Fibroblast of skin of scalp (primary cell): ENCODE measurements around the gene HOMER1.
A peak's percentile ranks its signal among the peaks of the same experiment; 100 is the strongest.
"Not testable (repeated sequence)": the region's sequence is repeated elsewhere in the genome, so short reads cannot be mapped to it uniquely, and the experiment has no call there.

Experiments
- DNase-seq: peaks from one replicate; pipeline ENCODE4 v3.0.0-alpha.2; 2013

HOMER1 gene

DNA sequence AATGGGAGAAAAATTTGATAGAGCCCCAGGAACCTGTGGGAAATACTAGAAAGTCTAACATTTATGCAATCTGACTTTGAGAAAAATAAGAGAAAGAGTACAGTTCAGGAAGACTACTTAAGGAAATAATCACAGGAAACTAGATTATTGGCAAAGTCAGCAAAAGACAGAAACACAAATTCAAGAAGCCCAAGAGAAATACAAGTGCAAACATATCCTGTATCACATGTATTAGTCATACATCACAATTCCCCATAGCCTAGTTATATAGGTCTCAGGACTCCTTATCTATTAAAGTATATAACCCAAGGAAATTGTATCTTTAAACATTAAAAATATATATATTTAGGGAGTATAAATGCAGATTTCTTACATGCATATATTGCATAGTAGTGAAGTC is 100.8 kb downstream of the HOMER1 start:
- no peak for DNase-seq

DNA sequence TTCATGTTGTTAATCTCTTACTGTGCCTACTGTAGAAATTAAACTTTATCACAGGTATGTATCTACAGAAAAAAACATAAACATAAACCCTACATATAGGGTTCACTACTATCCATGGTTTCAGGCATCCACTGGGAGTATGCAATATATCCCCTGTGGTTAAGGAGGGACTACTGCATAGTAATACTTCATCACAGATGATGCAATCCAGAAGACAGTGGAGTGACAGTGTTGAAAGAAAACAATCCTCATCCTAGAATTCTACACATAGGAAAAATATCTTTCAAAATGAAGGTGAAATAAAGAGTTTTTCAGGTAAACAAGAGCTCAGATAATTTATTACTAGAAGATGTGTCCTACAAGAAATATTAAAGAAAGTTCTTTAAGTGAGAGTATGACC is 105.9 kb downstream of the HOMER1 start:
- DNase-seq, result peak; percentile 34

DNA sequence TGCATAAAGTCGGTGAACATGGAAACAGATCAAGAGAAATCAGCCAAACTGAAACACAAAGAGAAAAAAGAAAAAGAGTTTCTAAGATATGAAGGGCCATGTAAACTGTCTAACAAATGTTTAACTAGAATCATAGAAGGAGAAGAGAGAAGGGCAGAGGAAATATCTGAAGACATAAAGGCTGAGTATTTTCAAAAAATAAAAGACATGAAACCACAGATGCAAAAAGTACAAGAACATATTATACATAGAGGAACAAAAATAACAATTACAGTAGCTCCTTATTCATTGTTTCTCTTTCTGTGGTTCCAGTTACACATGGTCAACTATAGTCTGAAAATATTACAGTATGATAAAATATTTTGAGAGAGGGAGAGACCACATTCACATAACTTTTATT is 106.3 kb downstream of the HOMER1 start:
- no peak for DNase-seq

DNA sequence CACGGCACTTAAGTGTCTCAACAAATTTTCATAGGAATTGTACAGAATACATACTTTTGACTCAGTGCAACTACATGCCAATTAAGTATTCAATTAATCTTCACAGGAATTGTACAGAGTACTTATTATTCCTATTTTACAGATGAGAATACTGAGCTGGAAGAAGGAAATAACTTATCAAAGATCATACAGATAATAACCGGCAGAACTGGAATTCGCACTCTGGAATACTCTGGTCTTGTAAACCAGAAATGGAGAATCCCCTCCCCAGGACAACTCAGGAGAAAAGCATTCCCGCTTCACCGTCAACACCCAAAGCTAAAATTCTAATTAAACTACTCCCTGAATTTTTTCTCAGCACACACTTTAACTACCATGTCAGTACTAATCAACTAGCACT is 112.7 kb downstream of the HOMER1 start:
- no peak for DNase-seq

DNA sequence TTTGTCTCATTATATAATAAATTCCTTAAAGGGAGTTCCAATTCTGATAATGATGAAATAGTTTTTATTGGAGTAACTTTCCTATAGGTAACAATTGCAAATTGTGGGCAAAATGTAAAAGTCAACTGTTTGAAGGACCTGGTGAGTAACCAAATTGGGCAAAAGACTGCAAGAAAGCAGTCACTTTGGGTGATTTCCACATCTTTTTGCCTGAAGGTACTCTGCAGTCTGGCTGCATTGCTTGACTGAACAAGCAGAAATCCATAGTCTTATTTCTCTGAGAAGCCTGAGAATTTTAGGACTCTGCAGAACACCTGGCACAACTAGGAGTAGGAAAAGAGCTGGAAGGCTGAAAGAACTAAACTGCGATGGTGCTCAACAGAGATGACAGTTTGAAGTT is 114.9 kb downstream of the HOMER1 start:
- no peak for DNase-seq

DNA sequence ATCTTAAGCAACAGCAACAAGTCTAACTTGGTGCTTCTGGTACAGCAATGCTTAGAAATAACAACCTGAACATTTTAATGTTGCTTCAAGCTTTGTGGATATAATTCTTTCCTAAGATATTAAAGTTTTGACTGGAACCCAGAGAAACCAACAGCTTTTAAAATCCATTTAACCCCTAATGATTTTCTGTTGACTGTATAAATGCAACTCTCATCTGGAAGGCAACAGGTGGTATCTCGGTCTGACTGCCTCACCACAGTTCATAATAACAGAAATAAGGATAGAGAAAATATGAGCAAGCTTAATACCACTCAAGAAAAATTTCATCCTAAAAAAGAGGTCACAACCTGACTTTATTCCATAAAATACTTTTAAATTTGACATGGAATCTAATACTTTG is 116.9 kb downstream of the HOMER1 start:
- DNase-seq, result no peak

DNA sequence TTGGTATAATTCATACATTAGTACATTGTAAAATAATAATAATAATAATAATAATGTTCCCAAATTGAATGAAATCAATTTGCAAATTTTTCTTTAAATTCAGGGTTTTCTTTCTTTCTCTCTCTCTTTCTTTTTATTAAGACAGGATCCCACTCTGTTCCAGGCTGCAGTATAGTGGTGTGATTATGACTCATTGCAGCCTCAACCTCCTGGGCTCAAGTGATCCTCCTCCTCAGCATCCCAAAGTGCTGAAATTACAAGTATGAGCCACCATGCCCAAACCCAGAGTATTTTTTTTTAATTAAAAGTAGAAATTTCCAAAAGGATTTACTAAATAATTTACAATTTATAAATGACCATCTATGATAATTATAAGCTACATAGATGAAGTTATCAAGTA is 117.7 kb downstream of the HOMER1 start:
- DNase-seq, result peak; percentile 17

DNA sequence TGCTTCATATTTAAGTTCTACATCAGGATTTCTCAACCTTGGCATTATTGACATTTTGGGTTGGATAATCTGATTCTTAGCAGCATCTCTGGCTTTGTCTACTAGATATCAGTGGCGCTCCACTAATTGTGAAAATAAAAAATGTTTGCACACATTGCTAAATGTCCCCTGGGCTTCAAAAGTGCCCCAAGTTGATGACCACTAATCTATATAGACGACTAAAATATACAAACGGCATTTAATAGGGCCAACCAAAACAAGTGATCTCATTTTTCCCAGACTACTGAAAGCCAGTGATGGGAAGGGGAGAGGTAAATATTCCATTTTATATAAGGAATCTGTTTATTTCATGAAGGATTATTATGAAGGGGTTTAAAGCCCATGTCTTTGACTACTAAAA is 118.6 kb downstream of the HOMER1 start:
- no peak for DNase-seq

DNA sequence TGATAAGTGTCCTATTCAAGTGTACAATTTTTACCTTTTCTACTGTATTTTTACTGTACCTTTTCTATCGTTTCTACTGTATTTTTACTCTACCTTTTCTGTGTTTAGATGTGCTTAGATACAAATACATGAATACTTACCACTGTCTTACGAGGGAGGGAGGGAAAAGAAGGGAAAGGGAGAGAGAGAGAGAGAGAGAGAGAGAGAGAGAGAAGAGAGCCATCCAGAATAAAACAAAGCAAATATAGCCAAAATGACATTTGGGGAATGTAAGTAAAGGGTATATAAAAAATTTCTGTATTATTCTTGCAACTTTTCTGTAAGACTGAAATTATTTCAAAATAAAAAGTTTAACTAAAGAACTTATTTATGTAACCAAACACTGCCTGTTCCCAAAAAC is 121.2 kb downstream of the HOMER1 start:
- no peak for DNase-seq

DNA sequence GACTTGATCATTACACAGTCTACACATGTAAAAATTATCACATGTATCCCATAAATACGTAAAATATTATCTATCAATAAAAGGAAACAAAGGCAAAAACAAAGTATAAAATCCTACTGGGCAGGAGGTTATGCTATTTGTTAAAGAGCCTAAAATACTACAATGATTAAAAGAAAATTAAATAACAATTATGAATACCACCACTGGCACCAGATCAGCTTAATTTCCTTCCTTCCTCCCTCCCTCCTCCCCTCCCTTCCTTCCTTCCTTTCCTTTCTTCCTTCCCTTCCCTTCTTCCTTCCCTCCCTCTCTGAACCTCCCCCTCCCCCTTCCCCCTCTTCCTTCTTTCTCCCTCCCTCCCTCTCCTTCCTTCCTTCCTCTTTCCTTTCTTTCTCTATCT is 127.3 kb downstream of the HOMER1 start:
- DNase-seq, result no peak

DNA sequence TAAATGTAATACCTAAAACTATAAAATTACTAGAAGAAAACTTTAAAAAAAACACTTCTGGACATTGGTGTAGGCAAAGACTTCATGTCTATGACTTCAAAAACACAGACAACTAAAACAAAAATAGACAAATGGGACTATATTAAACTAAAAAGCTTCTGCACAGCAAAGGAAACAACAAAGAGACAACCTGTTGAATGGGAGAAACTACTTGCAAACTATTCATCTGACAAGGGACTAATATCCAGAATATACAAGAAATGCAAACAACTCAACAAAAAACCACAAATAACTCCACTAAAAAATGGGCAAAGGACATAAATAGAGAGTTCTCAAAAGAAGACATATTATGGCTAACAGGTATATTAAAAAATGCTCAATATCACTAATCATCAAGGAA is 128.8 kb downstream of the HOMER1 start:
- not testable (repeated sequence) for DNase-seq

DNA sequence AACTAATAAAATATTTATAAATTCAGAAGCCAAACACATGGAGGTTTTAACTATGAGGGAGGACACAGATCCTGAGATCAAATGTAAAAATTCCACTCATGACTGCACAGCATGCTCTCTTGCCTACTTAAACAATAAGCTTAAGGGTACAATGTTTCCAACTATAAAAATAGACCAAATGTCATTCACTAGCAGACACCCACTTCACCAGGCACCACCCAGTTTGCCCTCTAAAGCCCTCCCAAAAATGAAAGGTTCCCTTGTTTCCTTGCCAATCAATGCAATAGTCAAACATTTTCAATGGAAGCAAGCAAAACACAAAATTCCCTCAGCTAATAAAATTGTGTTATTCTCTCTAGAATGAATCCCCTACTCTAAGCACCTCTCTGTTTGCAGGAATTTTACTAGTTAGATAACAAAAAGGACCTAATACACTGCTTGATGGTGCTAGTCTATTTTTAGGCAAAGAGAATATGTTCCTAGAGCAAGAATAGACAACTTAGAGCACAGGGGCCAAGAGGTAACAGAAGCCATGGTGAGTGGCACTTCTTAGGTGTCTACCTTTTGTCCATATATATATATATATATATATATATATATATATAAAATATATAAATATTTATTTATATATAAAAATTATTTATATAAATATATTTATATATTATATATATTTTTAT is 135.3 kb downstream of the HOMER1 start:
- no peak for DNase-seq

DNA sequence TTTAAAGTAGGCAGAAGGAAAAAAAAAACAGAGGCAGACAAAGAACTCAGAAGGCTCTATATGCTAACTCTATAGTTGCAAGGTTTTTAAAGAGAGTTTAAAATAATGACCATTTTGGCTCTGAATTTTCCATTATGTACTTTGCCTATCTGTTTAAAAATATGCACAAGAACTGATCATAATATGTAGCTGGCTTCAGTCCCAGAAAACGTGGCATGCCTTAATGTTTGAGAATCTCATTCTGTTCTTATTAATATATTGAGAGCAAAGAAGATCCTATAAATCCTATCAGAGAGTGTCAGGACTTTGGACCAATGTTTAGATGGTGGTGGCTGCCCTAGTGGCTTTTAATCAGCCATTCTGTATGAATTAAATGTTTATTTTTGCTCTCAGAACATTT is 156.5 kb downstream of the HOMER1 start:
- DNase-seq, result peak; percentile 53

DNA sequence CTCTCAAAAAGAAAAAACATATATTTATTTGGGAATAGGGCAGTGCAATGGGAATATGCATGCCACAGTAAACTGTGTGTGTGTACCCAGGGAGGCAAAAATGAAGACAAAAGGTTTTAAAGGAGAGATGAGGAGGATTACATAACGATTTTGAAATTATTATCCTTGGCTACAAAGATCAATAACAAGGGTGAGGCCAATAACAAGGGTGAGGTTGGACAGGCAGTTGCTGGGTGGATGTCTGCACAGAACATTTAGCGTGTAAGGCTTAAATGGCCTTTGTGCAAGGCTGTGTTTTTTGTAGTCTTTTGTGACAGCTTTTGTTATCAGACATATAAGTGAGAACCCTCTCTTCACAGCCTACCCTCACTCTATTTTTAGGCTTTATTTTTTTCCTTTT is 164.1 kb downstream of the HOMER1 start:
- no peak for DNase-seq

DNA sequence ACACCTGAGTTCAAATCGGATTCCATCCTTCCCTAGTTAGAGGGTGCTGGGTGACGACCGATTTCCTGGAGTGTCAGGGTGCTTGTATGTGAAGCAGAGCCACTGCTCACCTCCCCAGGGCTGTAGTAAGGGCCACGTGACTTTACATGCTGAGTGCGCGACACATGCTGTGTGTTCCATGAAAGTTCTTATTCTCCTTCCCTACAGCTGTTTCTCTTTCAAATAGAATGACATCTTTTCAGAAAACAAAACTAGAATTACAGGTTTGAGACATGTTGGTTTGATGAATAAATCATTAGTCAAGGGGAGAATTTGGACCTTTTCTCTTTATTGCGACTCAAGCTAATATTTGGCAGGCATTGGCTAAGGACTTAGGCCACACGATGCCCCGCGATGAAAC is 164.9 kb downstream of the HOMER1 start:
- DNase-seq, result no peak

DNA sequence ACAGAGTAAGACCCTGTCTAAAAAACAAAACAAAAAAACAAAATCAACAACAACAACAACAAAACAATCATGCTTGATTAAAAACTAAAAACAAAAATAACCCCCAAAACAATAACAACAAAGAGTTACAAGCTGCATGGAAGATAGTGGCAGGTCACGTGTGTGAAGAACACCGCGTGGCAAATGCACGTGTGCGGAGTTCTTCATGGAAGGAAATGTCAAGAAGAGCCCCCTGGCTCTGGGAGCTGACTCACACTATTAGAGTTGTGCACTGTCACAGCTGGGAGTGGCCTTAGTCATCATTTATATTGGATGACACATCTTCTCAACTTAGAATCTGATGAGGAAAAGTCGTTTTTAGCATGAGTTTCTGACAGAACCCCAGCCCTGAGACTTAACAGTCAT is 167.5 kb downstream of the HOMER1 start:
- peak; percentile 81 for DNase-seq

DNA sequence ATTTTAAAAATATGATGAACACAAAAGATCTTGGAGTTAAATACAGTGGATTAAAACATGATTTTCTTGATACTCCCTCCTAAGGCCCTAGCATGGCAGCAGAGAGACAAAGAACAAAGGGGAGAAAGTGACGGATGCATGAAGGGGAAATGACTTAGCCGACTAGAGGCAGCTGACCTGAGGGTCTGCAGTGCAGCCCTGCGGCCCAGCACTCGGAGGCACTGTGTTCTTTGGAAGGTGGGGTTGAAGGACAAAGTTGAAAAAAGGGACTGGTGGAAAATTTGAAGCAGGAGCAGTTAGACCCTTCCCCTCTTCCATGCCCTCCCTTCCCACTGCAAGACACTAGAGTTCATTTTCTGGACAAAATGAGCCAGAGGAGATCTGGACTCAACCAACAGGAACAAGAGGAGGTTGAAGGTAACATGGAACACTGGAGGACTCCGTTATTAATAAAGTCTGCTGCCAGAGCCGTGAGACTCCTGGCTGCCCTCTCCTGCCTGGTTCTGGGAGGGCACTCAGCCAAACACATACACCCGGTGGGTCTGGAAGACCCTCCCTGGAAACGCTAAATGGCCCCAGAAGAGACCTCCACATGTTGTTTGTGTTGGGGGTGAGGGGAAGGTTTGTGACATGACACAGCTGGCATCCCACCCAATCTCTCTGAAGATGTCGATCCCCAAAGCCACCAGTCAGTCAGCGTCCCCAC is 179.9 kb downstream of the HOMER1 start:
- no peak for DNase-seq

DNA sequence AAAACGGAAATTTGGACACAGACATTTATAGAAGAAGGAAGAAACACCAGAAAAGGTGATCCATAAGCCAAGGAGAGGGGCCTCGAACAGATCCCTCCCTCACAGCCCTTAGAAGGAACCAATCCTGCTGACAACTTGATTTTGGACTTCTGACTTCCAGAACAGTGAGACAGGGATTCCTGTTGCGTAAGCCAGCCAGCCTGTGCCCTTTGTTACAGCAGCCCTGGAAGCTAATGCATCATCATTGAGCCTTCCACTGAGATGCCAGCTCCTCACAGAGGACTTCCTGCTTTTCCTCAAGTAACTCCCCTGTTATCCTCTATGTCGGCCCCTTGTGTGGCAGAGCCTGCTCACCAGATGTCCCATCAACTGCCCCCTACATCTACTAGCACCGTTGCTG is 183.9 kb downstream of the HOMER1 start:
- DNase-seq, result peak; percentile 4

DNA sequence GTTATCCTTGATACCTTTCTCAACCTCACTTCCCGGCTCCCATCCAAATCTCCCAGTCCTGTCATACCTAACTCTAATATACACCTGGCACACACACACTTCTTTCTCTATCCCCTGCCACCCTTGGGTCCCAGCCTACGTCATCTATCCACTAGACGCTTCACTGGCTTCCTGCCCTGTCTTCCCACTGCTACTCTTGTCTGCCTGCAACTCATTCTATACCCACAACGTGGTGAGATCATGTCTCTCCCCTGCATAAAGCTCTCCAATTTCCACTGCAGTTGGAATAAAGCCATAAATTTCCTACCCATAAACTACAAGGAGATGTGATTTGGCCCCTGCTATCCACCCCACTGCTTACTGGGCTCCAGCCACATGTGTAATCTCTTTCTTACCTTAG is 184.5 kb downstream of the HOMER1 start:
- DNase-seq, result no peak
